ENCODE measurements around the gene COX19. TPM values are rescaled to one million over a fixed set of nuclear protein-coding genes. Genes with fewer than 3 reads are reported as not detected.

Gene COX19
- total RNA-seq, 4 donors from 2014 or later: 8.6 to 30.2 (median 16.9) TPM

- TF ChIP-seq POLR2A (IDR thresholded peaks at IDR 0.05) (no peak), POLR2AphosphoS5 (IDR thresholded peaks at IDR 0.05) (no peak), CTCF (IDR thresholded peaks at IDR 0.05) (no peak), EP300 (IDR thresholded peaks at IDR 0.05; ENCODE audit: low read depth) (no peak)
- H3K4me3 ChIP-seq: peak overlapping the region in 1 of 4 donors; percentile 99
- H3K27me3 ChIP-seq: no peaks in the 10 kb centered on the region
- peak overlapping the region in 1 of 4 donors; percentile 98 for H3K27ac ChIP-seq
- H3K9me3 ChIP-seq: no peaks in the 10 kb centered on the region
- no peak for DNase-seq
- in situ Hi-C loops (cut with MboI; ENCODE audit: low pct_ligation_motif_present in 1 of 4, low pct_unique_long_range_greater_than_20kb in 1 of 4, low sequenced_read_pairs in 3 of 4): no loop called here
- WGBS, 2 donors (ENCODE audit: low coverage in 1 of 2): 85 to 90% methylated on average over 3 to 9 of the region's 9 CpGs
- peaks cover 0 to 35% (median 14%) of the 10 kb centered on the region in 4 donors for H3K36me3 ChIP-seq
- peaks cover 20 to 51% (median 40%) of the 10 kb centered on the region in 4 donors for H3K4me1 ChIP-seq
- intact Hi-C loops (cut with DNase I; ENCODE audit: low total_unique reads): no loop called here
These were observed 2.0 kb downstream of the COX19 start for GRCh38 chr7:973312-973711.

GRCh38 chr7:972676-973309, 2.6 kb downstream of the COX19 start:
- no peak overlapping the region for H3K27ac ChIP-seq

GRCh38 chr7:972110-972509, 3.2 kb downstream of the COX19 start:
- peaks cover 20 to 39% (median 30%) of the 10 kb centered on the region in 4 donors for H3K4me1 ChIP-seq
- H3K27ac ChIP-seq: no peak overlapping the region
- TF ChIP-seq POLR2AphosphoS5 (IDR thresholded peaks at IDR 0.05) (no peak), EP300 (IDR thresholded peaks at IDR 0.05; ENCODE audit: low read depth) (no peak)
- H3K36me3 ChIP-seq: peaks cover 0 to 47% (median 19%) of the 10 kb centered on the region in 4 donors
- no peak overlapping the region for H3K4me3 ChIP-seq
- intact Hi-C loops (cut with DNase I; ENCODE audit: low total_unique reads) (no loop called here), in situ Hi-C loops (cut with MboI; ENCODE audit: low pct_ligation_motif_present in 1 of 4, low pct_unique_long_range_greater_than_20kb in 1 of 4, low sequenced_read_pairs in 3 of 4) (no loop called here)
- H3K27me3 ChIP-seq: no peaks in the 10 kb centered on the region
- WGBS, 2 donors (ENCODE audit: low coverage in 1 of 2): 90 to 92% methylated on average over 11 to 12 of the region's 12 CpGs
- no peaks in the 10 kb centered on the region for H3K9me3 ChIP-seq
- no peak for DNase-seq

More at GRCh38 chr7:972676-973309, 2.6 kb downstream of the COX19 start:
- no peak overlapping the region for H3K4me3 ChIP-seq
- in situ Hi-C loops (cut with MboI; ENCODE audit: low pct_ligation_motif_present in 1 of 4, low pct_unique_long_range_greater_than_20kb in 1 of 4, low sequenced_read_pairs in 3 of 4) (no loop called here), intact Hi-C loops (cut with DNase I; ENCODE audit: low total_unique reads) (no loop called here)
- H3K4me1 ChIP-seq: peaks cover 20 to 46% (median 36%) of the 10 kb centered on the region in 4 donors
- peaks cover 0 to 40% (median 17%) of the 10 kb centered on the region in 4 donors for H3K36me3 ChIP-seq
- no peak for DNase-seq
- no peaks in the 10 kb centered on the region for H3K27me3 ChIP-seq
- TF ChIP-seq POLR2AphosphoS5 (IDR thresholded peaks at IDR 0.05) (no peak), CTCF (IDR thresholded peaks at IDR 0.05) (no peak), EP300 (IDR thresholded peaks at IDR 0.05; ENCODE audit: low read depth) (no peak), POLR2A (IDR thresholded peaks at IDR 0.05) (no peak)
- WGBS, 2 donors (ENCODE audit: low coverage in 1 of 2): 72 to 74% methylated on average over 10 of the region's 10 CpGs
- H3K9me3 ChIP-seq: no peaks in the 10 kb centered on the region

- Histone ChIP-seq H3K27me3 (no peaks in the 10 kb centered on the region), H3K4me1 (peaks cover 12 to 27% (median 18%) of the 10 kb centered on the region in 4 donors), H3K9me3 (no peaks in the 10 kb centered on the region), H3K27ac (no peak overlapping the region), H3K4me3 (no peak overlapping the region), H3K36me3 (peaks cover 0 to 53% (median 19%) of the 10 kb centered on the region in 4 donors)
- TF ChIP-seq CTCF (IDR thresholded peaks at IDR 0.05) (no peak), EP300 (IDR thresholded peaks at IDR 0.05; ENCODE audit: low read depth) (no peak), POLR2A (IDR thresholded peaks at IDR 0.05) (no peak), POLR2AphosphoS5 (IDR thresholded peaks at IDR 0.05) (no peak)
- in situ Hi-C loops (cut with MboI; ENCODE audit: low pct_ligation_motif_present in 1 of 4, low pct_unique_long_range_greater_than_20kb in 1 of 4, low sequenced_read_pairs in 3 of 4): no loop called here
- no peak for DNase-seq
- intact Hi-C loops (cut with DNase I; ENCODE audit: low total_unique reads): no loop called here
- WGBS, 2 donors (ENCODE audit: low coverage in 1 of 2): 90 to 100% methylated on average over 2 to 6 of the region's 6 CpGs
These were observed 4.6 kb downstream of the COX19 start for GRCh38 chr7:970744-971143.
